ENCODE data around the gene SRGAP3.

The SRGAP3 gene

GRCh38 chr3:9254764-9255163 lies 5.3 kb upstream of the SRGAP3 start:
- in situ Hi-C loops (cut with HindIII; ENCODE audit: low sequenced_read_pairs) = no loop called here

- in situ Hi-C loops (cut with HindIII; ENCODE audit: low sequenced_read_pairs) = no loop called here
These were observed 3.9 kb upstream of the SRGAP3 start for GRCh38 chr3:9253327-9253726.

DNA sequence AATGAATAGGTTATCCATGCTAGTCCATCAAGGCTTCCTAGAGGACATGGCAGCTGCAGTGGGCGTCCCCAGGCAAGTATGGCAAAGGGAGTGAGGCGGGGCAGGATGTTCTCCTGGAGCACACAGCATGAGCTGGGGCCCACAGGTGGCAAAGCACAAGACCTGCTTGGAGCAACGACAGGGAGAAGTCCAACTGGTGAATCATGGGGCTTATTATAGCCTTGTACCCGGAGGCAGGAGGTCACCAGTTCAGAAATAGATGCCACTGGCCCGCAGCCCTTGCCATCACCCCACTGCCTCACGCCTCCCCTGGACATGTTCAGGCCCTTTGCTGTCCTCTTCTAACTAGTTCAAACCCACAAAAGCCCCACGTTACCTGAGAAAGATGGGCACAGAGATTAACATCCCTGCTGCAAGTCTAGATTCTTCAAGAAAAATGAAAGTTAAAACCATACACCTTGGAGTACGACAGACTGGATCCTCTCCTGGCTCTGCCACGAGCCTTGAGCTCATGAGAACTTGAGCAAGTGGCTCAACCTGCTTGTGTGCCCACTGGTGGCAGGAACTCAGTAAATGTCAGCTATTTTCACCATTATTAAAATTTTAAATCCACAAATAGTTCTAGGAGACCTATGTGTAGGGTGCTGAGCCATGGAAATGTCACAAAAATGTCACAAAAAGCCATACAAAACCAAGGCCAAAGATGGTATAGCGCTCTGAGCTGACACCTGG lies 1.8 kb upstream of the SRGAP3 start:
- in situ Hi-C loops (cut with HindIII; ENCODE audit: low sequenced_read_pairs) = no loop called here

- in situ Hi-C loops (cut with HindIII; ENCODE audit: low sequenced_read_pairs) = no loop called here
These were observed 790 bp upstream of the SRGAP3 start for GRCh38 chr3:9250236-9250635.

GRCh38 chr3:9248522-9249271 lies 749 bp downstream of the SRGAP3 start:
- in situ Hi-C loops (cut with HindIII; ENCODE audit: low sequenced_read_pairs) = no loop called here

DNA sequence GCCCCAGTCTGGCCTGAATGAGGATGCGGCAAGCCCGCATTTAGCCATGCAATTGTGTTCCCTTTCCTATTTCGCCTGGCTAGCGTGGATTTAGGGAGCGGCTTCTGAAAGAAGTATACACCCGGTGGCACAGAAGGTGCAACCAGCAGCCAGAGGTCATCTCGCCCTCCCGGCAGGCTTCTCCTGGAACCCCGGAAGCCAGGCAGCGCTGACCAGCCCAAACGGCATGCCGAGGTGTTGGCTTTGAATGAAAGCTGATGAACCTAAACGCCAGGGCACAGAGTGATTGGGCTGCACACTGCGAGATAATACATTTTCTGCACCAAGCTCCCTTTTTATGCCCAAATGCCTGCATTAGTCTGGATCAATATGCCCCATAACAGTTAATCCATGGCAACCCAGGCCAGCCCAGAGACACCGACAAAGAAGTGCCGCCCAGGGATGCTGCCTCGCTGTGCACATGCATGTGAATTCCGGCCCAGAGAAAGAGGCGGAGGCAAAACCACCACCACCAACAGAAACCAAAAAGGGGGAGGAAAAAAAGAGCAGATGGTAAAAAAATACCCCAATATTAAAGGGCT lies 1.4 kb downstream of the SRGAP3 start:
- in situ Hi-C loops (cut with HindIII; ENCODE audit: low sequenced_read_pairs) = no loop called here

DNA sequence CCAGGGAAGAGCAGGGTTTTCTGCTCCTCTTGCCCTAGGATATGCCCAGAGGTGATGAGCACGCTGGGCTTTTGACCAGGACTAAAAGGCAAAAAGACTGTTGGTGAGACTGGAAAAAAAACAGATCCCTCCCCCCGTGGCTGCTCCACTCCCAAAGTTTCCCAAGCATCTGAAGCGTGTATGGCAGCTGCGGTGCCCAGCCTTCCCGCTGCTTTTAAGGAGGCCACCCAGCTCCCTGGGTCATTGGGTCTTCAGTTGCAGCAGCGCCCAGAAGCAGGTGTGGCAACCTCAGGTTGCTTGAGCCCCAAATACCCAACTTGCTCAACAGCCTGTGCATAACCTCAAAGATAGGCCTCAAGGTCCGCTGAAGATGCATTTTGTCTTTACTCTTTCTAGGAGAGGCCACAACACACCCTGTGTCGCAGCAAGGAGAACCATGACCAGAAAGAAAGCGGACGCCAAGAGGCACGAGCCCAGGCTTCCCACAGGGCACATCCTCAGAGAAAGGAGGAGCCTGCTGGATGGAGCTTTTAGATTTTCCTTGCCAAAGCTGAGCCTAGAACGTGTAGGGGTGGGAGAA lies 2.0 kb downstream of the SRGAP3 start:
- in situ Hi-C loops (cut with HindIII; ENCODE audit: low sequenced_read_pairs) = no loop called here

DNA sequence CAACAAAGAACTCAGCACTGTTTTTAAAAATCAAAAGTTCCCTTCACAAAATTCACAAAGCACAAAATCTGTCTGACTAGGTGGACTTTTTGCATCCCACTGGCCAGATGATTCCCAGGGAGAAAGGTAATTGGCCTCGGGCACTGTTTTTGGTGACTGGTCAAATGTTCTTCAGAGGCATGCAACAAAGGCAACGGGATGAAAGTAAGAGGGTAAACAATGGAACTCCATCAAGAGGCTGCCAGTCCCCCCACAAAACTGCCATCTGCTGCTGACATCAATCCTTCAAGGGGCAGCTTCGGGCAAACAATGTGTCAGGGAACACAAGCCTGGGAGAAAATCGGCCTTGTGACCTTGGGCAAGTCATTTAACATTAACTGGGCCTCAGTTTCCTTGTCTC lies 3.3 kb downstream of the SRGAP3 start:
- in situ Hi-C loops (cut with HindIII; ENCODE audit: low sequenced_read_pairs) = no loop called here

DNA sequence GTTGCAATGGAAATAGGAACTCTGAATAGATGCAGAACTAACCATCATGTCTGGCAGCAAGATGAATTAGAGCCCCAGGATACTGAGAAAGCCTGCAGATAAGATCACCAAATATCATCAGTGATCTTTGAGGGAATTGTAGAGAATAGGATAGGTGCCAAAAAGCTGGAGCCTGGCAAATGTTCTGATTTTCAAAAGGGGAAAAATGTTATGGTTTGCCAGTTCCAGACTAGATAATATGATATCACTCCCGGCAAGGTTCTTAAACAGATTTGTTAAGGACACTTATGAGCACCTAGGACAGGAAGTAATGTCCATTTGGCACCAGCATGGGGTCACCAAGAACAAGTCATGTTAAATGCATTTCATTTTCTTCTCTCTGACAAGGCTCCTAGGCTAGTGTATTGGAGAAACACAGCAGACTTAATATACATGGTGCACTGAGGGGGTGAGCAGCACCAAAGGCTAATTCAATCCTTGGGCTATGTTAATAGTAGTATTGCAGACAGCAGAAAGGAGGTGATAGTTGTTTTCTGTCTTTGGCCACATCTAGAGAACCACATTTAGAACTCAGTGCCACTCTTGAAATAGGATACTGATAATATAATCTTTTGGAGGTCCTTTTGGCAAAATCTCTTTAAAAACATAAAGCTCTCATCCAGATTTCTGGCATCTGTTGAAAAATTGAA lies 4.8 kb downstream of the SRGAP3 start:
- in situ Hi-C loops (cut with HindIII; ENCODE audit: low sequenced_read_pairs) = no loop called here

GRCh38 chr3:9241956-9242355 lies 7.5 kb downstream of the SRGAP3 start:
- in situ Hi-C loops (cut with HindIII; ENCODE audit: low sequenced_read_pairs) = no loop called here

DNA sequence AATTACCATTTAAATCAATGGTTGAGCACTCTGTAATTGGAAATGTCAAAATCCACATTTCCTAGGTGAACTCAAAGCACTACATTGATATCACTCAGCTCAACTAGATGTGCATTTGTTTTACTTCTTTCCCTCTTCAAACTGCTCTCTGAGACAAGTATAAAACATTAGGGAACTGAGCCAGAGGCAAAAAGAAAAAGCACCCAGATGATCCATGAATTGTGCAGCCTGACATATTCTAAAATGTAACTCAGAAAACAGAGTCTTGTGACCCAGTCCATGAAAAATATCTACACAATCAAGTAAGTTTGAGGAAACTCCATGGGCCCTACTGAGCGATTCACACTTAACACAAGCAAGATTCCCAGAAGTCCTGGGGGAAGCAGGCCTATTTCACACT lies 9.8 kb downstream of the SRGAP3 start:
- in situ Hi-C loops (cut with HindIII; ENCODE audit: low sequenced_read_pairs) = no loop called here

- in situ Hi-C loops (cut with HindIII; ENCODE audit: low sequenced_read_pairs) = no loop called here
These were observed 10.6 kb downstream of the SRGAP3 start for GRCh38 chr3:9238721-9239295.

DNA sequence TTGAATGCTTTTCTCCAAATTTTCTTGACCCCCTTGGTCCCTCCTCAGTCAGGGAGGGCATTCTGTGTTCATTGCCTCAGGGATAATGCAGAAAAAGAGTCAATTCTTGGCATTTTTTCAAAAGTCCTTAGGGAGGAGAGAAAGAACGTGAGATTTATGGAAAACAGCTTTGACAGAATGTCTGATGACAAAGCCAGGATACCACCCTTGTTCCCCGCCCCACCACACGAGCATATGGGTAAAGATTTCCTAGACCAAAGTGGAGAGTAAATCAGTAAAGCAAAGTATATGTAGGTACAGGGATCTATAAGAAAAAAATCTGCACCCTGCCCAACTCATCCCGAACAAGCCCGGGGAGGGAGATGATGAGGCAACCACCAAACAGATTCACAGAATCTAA lies 11.2 kb downstream of the SRGAP3 start:
- in situ Hi-C loops (cut with HindIII; ENCODE audit: low sequenced_read_pairs) = no loop called here

- in situ Hi-C loops (cut with HindIII; ENCODE audit: low sequenced_read_pairs) = no loop called here
These were observed 15.4 kb downstream of the SRGAP3 start for GRCh38 chr3:9233814-9234600.

GRCh38 chr3:9233101-9233500 lies 16.3 kb downstream of the SRGAP3 start:
- in situ Hi-C loops (cut with HindIII; ENCODE audit: low sequenced_read_pairs) = no loop called here

DNA sequence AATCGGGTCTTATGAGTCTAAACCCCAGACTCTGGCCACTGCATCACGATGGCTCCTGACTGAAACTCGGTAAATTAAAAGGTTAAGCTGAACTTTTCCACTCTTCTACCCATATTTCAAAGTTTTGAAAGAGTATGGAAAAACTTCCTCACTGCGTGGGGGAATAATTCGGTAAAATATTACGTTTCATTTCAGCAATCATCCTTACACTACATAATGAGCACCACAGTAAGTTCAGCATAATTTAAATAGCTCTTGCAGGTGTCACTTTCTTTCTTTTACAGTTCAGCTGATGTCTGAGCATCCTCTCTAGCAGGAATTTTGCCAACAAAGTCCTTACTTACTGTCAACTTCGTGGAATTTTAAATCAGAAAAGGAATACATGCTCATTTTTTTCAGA lies 17.5 kb downstream of the SRGAP3 start:
- in situ Hi-C loops (cut with HindIII; ENCODE audit: low sequenced_read_pairs) = no loop called here

- in situ Hi-C loops (cut with HindIII; ENCODE audit: low sequenced_read_pairs) = no loop called here
These were observed 18.0 kb downstream of the SRGAP3 start for GRCh38 chr3:9231471-9231870.

- in situ Hi-C loops (cut with HindIII; ENCODE audit: low sequenced_read_pairs) = no loop called here
These were observed 18.4 kb downstream of the SRGAP3 start for GRCh38 chr3:9231006-9231405.

DNA sequence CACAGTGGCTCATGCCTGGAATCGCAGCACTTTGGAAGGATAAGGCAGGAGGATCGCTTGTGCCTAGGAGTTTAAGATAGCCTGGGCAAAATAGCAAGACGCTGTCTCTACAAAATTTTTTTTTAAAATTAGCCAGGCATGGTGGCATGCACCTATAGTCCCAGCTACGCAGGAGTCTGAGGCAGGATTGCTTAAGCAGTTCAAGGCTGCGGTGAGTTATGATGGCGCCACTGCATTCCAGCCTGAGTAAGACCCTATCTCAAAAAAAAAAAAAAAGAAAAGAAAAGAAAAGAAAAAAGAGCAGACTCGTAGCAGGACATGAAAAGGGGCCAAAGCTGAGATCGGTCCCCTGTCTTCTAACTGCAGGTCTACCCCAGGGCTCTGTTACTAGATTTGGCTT lies 18.9 kb downstream of the SRGAP3 start:
- in situ Hi-C loops (cut with HindIII; ENCODE audit: low sequenced_read_pairs) = no loop called here

- in situ Hi-C loops (cut with HindIII; ENCODE audit: low sequenced_read_pairs) = no loop called here
These were observed 19.6 kb downstream of the SRGAP3 start for GRCh38 chr3:9229879-9230278.
